Muscle layer of colon (tissue), 2 donors: ENCODE results near the gene MPV17.

Source experiments
- H3K27ac ChIP-seq: one replicate; pipeline ENCODE4 v1.7.0; 2013; ENCODE audit warnings: low read depth, mild to moderate bottlenecking, low read length, moderate library complexity
- H3K27me3 ChIP-seq, 2 donors: one replicate each; pipeline ENCODE4 v1.7.0; 2013; ENCODE audit warnings: low read length in 2 of 2, mild to moderate bottlenecking in 2 of 2; ENCODE audit not compliant: insufficient read depth in 2 of 2, control insufficient read depth in 1 of 2
- H3K36me3 ChIP-seq: one replicate; pipeline ENCODE4 v1.7.0; 2013; ENCODE audit warnings: mild to moderate bottlenecking, low read length; ENCODE audit not compliant: insufficient read depth
- H3K4me1 ChIP-seq: one replicate; pipeline ENCODE4 v1.7.0; 2013; ENCODE audit warnings: mild to moderate bottlenecking, low read length; ENCODE audit not compliant: insufficient read depth
- H3K4me3 ChIP-seq, 2 donors: one replicate each; pipeline ENCODE4 v1.7.0; 2013; ENCODE audit warnings: low read length in 2 of 2, low read depth in 1 of 2, mild to moderate bottlenecking in 1 of 2, moderate library complexity in 1 of 2
- H3K9ac ChIP-seq: one replicate; pipeline ENCODE4 v1.7.0; 2013; ENCODE audit warnings: low read length
- H3K9me3 ChIP-seq: one replicate; pipeline ENCODE4 v1.7.0; 2013; ENCODE audit warnings: mild to moderate bottlenecking, low read length
- donor health status: abdominal sarcoma.
- donor health status: Adenocarcinoma of cecum.

The MPV17 gene, protein sequence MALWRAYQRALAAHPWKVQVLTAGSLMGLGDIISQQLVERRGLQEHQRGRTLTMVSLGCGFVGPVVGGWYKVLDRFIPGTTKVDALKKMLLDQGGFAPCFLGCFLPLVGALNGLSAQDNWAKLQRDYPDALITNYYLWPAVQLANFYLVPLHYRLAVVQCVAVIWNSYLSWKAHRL

DNA sequence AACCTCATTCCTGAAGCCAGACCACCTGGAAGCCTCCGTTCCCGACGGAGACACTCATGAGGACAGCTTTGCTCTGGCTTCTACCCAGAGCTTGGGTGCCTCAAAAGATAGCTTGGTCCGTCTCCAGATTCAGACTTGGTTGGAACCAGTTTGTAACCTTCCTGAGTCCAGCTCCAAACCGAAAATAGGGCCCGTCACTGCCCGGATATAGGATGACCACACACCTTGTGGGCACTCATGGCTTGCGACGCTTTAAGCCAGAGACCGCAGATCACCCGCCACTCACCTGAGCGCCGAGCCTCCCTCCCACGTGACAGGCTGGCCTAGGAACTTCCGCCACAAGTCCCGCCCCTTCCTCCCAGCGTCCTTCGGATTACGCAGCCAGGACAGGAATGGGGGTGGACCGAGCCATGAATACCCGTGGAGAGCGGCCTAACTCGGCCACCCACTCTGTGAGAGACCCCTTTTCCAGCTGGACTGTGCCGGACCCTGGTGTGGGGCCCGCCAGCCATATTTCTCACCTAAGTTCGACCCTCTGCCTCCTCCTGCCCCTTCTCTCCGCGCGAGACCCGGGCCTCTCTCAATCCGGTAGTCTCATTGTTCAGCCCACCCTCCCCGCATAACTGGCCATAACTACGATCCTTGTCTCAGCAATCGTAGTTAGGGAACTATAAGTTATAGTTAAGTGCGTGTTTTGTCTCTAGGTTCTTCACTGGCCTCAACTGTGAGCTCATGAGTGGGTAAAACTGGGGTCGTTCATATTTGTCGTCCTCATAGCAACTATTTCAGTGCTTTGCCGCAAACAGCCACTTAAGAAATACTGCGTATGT lies at the start of gene MPV17:
Gene MPV17, minus strand, starts transcription at position 332 of the 830 bp plus-strand sequence. CDS start 580 bp downstream, outside the sequence.
- H3K4me3 ChIP-seq, result peak within 1 kb of the TSS; percentile 91 to 100
- peaks cover 21% of the 10 kb centered on the region for H3K4me1 ChIP-seq
- peak within 1 kb of the TSS; percentile 83 for H3K27ac ChIP-seq
- H3K9me3 ChIP-seq, result no peaks in the 10 kb centered on the region
- H3K36me3 ChIP-seq, result peaks cover 22% of the 10 kb centered on the region
- H3K9ac ChIP-seq, result peak within 1 kb of the TSS; percentile 99
- no peaks in the 10 kb centered on the region for H3K27me3 ChIP-seq

DNA sequence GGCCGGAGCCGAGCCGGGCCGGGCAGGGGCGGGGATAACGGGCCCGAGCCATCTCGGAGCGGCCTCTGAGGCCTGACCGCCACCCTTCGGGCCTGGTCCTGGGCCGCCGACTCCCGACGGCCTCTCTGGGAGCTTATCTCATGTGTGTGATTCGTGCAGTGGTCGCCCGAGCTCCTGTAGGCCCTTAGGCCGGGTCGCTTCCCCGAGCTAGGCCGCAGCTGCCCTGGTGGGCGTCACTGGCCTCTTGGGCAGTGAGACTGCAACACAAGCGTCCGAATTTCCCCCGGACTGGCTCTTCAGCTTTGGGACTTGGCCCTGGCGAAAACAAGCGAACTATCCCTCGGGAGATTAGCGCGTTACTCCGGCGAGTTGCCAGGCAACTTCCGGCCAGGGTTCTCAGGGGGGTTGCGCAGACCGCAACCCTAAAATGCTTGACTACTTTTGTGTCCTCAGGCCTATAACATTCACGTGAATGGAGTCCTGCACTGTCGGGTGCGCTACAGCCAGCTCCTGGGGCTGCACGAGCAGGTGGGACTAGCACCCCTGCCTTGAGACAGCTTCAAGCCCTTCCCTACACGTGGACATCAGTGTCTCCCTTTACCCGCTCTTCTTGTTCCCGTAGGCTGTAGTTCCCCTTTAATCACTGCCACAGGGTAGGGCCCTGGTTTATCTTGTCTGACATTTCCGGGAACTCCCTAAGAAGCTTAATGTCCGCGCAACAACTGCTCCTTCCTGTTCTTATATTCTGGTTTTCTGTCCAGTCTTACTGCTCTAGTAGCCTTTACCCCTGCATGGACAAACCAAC lies 48.1 kb upstream of the MPV17 start:
- peaks cover 63% of the 10 kb centered on the region for H3K36me3 ChIP-seq
- no peaks in the 10 kb centered on the region for H3K27me3 ChIP-seq
- H3K9me3 ChIP-seq, result no peaks in the 10 kb centered on the region
- peak overlapping the region; percentile 93 for H3K9ac ChIP-seq
- H3K4me1 ChIP-seq, result peaks cover 34% of the 10 kb centered on the region
- peak overlapping the region; percentile 81 to 92 for H3K4me3 ChIP-seq
- peak overlapping the region; percentile 92 for H3K27ac ChIP-seq

DNA sequence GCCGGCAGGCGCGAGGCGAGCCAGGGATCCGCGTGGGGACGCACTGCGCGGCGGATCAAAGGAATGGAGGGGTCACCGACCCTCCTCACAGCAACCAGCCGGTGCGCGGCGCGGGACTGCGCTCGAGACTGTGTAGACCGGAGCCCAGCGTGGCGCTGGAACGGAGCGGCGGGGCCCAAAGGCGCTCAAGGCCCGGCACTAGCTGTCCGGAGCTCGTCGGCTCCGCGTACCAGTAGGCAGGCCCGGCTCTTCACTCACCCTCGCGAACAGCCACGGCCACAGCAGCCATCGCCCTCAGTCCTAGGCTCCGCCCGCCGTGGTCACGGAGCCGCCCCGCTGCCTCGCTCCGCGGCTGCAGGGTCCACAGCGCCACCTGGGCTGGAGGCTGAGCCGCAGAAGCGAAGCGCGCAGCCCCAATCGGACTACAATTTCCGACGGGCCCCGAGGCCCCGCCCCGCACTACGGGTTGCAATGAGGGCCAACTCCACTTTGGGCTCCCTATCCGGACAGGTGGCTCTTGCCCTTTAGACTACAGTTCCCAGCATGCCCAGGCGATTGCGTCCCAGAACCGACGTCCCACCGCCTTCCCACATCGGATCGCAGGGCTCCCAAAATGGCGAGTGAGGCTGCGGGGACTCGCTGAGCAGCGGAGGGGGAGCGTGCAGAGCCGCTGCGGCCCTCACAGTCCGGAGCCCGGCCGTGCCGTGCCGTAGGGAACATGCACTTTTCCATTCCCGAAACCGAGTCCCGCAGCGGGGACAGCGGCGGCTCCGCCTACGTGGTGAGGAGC lies 47.3 kb upstream of the MPV17 start, which contains the start of the genes EIF2B4 and SNX17:
Gene EIF2B4, minus strand, starts transcription at position 313 of the 790 bp plus-strand sequence. Its CDS starts 24 bp downstream, at position 289.
Gene SNX17, plus strand, starts transcription at position 591 of the 790 bp plus-strand sequence. Its CDS starts 128 bp downstream, at position 719.
- peak within 1 kb of the TSS; percentile 81 to 92 for H3K4me3 ChIP-seq
- no peaks in the 10 kb centered on the region for H3K9me3 ChIP-seq
- H3K4me1 ChIP-seq, result peaks cover 34% of the 10 kb centered on the region
- peak within 1 kb of the TSS; percentile 93 for H3K9ac ChIP-seq
- H3K27ac ChIP-seq, result peak within 1 kb of the TSS; percentile 92
- peaks cover 61% of the 10 kb centered on the region for H3K36me3 ChIP-seq
- no peaks in the 10 kb centered on the region for H3K27me3 ChIP-seq

DNA sequence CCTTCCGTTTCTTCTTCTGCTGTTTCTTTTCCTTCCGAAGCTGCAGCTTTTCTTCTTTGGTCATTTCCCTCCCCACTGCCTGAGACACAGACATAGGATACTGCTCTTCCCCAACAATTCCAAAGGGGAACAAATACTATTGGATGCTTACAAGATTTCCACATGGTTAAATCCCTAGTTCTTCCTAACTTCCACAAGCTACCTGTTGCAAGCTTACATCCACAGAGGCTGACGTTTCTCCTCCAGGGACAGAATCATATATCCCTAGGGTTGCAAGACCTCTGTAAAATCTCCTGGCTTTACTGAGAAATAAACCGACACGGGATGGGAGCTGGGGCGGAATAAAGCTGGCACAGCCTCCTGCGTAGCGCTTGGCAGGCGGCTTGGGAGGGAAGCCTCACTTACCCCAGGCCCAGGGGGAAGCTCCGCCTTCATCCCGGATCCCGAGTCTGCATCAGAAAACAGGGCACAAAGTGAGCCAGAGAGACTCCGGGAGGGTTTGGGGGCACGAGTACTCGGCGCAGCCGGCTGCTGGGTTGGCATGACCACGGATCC lies 46.7 kb upstream of the MPV17 start:
- H3K4me1 ChIP-seq, result peaks cover 34% of the 10 kb centered on the region
- H3K9ac ChIP-seq, result peak overlapping the region; percentile 79
- H3K4me3 ChIP-seq, result peak overlapping the region; percentile 75 to 92
- peaks cover 58% of the 10 kb centered on the region for H3K36me3 ChIP-seq
- peak overlapping the region; percentile 90 for H3K27ac ChIP-seq
- H3K9me3 ChIP-seq, result no peaks in the 10 kb centered on the region
- no peaks in the 10 kb centered on the region for H3K27me3 ChIP-seq

DNA sequence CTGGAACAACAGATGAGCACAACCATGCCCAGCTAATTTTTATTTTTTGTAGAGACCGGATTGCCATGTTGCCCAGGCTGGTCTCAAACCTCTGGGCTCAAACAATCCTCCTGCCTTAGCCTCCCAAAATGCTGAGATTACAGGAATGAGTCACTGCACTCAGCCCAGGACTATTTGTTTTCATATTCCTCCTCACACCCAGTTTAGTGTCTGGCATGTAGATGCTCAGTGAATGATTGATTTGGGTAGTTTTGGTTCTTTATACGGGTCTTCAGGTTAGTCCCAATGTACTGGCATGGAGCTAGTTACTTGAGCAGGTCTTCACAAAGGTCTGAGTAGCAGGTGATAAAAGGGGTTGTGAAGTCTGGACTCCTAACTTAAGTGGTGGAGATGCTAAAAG lies 41.0 kb upstream of the MPV17 start:
- no peaks in the 10 kb centered on the region for H3K9me3 ChIP-seq
- H3K27me3 ChIP-seq, result no peaks in the 10 kb centered on the region
- H3K27ac ChIP-seq, result no peak overlapping the region
- H3K36me3 ChIP-seq, result peaks cover 48% of the 10 kb centered on the region
- H3K4me1 ChIP-seq, result peaks cover 7% of the 10 kb centered on the region
- H3K4me3 ChIP-seq, result no peak overlapping the region
- no peak overlapping the region for H3K9ac ChIP-seq

DNA sequence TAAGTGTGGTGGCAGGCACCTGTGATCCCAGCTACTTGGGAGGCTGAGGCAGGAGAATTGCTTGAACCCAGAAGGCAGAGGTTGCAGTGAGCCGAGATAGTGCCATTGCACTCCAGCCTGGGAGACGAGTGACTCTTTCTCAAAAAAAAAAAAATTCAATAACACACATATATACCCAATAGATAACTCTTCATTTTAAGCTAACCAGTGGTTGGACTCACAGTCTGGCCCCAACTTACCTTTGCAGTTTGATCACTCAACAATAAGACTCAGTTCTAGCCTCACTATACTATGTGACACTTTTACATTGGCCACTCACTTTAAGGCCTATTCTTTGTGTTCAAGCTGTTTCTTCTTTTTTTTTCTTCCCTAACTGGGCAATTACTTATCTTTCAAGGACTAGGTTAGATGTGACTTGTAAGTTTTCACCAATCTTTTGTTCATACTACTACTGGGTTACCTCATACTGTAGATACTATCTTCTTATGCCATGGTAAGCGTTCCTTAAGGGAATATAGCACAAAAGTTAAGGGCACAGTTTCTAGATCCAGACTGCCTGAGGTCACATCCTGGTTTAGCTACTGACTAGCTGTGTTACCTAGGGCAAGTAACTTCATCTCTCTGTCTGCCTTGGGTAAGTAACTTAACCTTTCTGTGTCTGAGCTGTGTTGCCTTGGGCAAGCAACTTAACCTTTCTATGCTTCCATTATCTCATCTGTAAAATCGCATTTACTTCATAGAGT lies 40.0 kb upstream of the MPV17 start:
- H3K36me3 ChIP-seq, result peaks cover 39% of the 10 kb centered on the region
- peaks cover 6% of the 10 kb centered on the region for H3K4me1 ChIP-seq
- no peaks in the 10 kb centered on the region for H3K27me3 ChIP-seq
- no peak overlapping the region for H3K9ac ChIP-seq
- H3K4me3 ChIP-seq, result no peak overlapping the region
- no peaks in the 10 kb centered on the region for H3K9me3 ChIP-seq
- no peak overlapping the region for H3K27ac ChIP-seq

DNA sequence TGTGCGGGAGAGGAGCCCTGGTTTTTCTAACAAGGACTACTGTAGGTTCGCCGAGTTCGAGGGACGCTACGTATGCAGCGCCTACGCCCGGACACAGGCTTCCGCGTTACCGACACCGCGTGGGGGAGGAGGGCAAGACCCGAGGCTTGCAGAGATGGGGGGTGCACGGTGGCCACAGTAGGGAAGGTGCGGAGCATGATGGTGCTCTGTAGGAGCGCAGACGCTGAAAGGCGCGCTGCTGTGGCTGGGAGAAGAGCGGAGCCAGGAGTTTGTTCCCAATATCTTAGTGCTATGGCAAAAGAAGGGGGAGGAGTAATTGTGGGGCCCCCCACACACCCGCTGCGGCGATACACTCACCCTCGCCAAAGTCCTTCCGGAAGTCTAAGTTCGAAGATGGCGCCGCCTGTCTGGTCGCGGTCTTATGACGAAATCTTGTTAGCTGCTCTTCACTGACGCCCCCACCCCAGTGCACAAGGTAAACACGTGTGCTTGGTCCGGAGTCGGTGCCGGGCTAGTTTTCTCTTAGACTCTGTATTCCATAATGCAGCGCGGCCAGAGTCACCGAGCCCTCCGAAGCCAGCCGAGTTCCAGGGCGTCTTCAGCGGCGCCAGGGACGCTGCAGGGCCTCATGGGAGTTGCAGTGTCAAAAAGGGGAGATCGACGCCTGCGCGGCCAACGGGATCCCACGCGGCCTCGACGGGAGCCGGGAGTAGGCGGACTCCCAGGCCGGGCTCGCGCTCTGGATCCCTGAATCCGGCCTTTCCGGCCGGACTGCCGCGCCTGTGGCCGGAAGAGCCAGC lies 33.7 kb upstream of the MPV17 start, which contains the start of gene GTF3C2:
Gene GTF3C2, minus strand, starts transcription at position 383 of the 800 bp plus-strand sequence. CDS start 13,210 bp downstream, outside the sequence.
- Histone ChIP-seq H3K9me3 (no peaks in the 10 kb centered on the region), H3K27me3 (no peaks in the 10 kb centered on the region), H3K9ac (peak within 1 kb of the TSS; percentile 83)

DNA sequence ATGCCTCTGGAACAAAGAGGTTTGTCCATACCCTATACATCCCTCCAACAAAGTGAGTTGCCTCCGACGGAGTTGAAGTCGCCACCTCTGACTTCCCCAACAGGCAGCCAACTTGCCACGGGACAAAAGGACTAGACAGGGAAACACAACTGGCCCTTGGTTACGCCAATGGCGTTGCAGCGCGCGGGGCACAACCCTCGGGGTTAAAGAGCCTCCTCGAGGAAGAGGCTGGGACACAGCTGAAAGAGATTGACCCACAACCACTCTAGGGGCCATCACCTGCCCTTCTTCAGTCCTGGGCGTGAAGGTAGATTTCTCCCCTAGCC lies 33.1 kb upstream of the MPV17 start:
- no peaks in the 10 kb centered on the region for H3K36me3 ChIP-seq
- H3K4me1 ChIP-seq, result peaks cover 28% of the 10 kb centered on the region
- peak overlapping the region; percentile 90 to 96 for H3K4me3 ChIP-seq
- H3K27ac ChIP-seq, result peak overlapping the region; percentile 75
- H3K9ac ChIP-seq, result peak overlapping the region; percentile 83
- no peaks in the 10 kb centered on the region for H3K27me3 ChIP-seq
- H3K9me3 ChIP-seq, result no peaks in the 10 kb centered on the region

More for the DNA sequence above, 33.7 kb upstream of the MPV17 start, which contains the start of gene GTF3C2:
- H3K4me1 ChIP-seq, result peaks cover 28% of the 10 kb centered on the region
- H3K4me3 ChIP-seq, result peak within 1 kb of the TSS; percentile 90 to 96
- peak within 1 kb of the TSS; percentile 75 for H3K27ac ChIP-seq
- H3K36me3 ChIP-seq, result no peaks in the 10 kb centered on the region

DNA sequence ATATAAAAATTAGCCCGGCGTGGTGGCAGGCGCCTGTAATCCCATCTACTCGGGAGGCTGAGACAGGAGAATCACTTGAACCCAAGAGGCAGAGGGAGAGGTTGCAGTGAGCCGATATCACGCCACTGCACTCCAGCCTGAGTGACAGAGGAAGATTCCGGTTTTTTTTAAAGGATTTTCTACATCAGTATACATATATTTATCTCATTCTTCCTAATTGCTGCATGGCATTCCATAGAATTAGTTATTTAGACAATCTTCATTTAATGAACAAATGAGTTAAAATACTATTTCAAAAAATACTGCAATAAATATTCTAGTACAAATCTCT lies 31.7 kb upstream of the MPV17 start:
- no peaks in the 10 kb centered on the region for H3K36me3 ChIP-seq

More for the DNA sequence above, 31.7 kb upstream of the MPV17 start:
- H3K9me3 ChIP-seq, result no peaks in the 10 kb centered on the region
- H3K4me1 ChIP-seq, result peaks cover 28% of the 10 kb centered on the region
- H3K27me3 ChIP-seq, result no peaks in the 10 kb centered on the region
- H3K9ac ChIP-seq, result no peak overlapping the region
- H3K27ac ChIP-seq, result no peak overlapping the region
- no peak overlapping the region for H3K4me3 ChIP-seq
